ENCODE data around the gene ABHD16A. TPM values are rescaled to one million over a fixed set of nuclear protein-coding genes. Genes with fewer than 3 reads are reported as not detected.

The ABHD16A gene
- total and polyA plus RNA-seq, 2 of the 13 experiments (the other 11 are each of a cell fraction or from before 2014, with no cell fraction given) = 43.5 to 45.4 TPM

DNA sequence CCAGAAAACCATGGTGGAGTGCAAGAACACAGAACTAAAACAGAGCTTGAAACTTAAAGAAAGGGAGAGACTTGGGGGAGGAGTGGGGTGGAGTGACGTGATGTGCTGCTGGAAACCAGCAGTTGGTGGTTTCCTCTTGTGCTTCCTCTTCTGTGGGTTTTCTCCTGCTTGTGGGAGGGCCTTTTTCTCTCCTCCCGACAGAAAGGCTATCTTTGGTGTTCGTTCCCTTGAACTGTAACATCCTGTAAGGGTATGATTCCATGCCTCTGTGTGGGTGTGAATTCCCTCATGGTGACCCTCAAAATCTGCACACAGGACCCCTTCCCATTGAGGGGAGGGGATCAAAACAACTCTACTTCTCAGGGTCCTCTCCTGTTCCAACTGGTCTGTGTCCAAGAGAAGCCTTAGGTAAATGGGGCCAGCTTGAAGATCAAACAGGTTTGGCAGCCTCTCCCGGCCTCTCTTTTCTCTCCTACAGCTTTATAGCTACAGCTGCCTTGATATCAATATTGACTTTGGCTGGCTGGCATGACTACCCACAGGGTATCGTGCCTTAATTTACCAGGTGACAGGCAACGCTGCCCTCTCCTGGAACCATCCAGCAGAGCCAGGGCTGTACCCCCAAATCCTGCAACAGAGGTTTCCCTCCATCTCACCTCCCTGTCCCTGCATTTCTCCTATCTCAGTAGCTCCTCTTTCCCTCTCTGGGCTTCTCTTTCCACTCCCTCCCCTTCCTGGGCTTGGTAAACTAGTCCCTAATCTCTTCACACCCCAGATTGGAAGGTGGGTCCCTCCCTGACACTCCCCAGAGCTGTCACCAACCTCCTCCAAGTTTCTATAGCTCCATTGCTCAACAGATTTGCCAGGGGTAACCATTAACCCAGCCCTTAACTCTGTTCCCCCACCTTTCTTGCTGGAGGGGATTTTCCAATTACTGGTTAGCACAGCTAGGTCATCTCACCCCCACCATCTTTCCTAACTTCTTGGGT, 35.2 kb upstream of the ABHD16A start (continued):
- TF ChIP-seq, protein P1, sequence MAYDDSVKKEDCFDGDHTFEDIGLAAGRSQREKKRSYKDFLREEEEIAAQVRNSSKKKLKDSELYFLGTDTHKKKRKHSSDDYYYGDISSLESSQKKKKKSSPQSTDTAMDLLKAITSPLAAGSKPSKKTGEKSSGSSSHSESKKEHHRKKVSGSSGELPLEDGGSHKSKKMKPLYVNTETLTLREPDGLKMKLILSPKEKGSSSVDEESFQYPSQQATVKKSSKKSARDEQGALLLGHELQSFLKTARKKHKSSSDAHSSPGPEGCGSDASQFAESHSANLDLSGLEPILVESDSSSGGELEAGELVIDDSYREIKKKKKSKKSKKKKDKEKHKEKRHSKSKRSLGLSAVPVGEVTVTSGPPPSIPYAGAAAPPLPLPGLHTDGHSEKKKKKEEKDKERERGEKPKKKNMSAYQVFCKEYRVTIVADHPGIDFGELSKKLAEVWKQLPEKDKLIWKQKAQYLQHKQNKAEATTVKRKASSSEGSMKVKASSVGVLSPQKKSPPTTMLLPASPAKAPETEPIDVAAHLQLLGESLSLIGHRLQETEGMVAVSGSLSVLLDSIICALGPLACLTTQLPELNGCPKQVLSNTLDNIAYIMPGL (CRISPR knock-in tag; IDR thresholded peaks at IDR 0.05; ENCODE audit: borderline replicate concordance in 1 of 2, low read depth in 1 of 2) = peak; percentile 29 to 41; a peak in 1 of 4 replicates
- TF ChIP-seq, protein P2, sequence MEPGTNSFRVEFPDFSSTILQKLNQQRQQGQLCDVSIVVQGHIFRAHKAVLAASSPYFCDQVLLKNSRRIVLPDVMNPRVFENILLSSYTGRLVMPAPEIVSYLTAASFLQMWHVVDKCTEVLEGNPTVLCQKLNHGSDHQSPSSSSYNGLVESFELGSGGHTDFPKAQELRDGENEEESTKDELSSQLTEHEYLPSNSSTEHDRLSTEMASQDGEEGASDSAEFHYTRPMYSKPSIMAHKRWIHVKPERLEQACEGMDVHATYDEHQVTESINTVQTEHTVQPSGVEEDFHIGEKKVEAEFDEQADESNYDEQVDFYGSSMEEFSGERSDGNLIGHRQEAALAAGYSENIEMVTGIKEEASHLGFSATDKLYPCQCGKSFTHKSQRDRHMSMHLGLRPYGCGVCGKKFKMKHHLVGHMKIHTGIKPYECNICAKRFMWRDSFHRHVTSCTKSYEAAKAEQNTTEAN (CRISPR knock-in tag; conservative IDR thresholded peaks at IDR 0.05) = 0 out of 2 replicates have a peak, but pooled peaks have one; percentile 37
- TF ChIP-seq ZNF329 (CRISPR knock-in tag; IDR thresholded peaks at IDR 0.05; ENCODE audit: low read depth) (no peak), FOXP1 (IDR thresholded peaks at IDR 0.05) (no peak; the same call in 1 of the 2 replicates), FOXP1 (CRISPR knock-in tag; IDR thresholded peaks at IDR 0.05) (peak; percentile 95), ELF1 (CRISPR knock-in tag; IDR thresholded peaks at IDR 0.05) (peak; percentile 31; the same call in 1 of the 2 replicates), ZMYM4 (CRISPR knock-in tag; IDR thresholded peaks at IDR 0.05) (peak; percentile 62; the same call in 1 of the 2 replicates), ZNF577 (CRISPR knock-in tag; IDR thresholded peaks at IDR 0.05; ENCODE audit: borderline replicate concordance, low read depth) (0 out of 2 replicates have a peak, but pooled peaks have one; percentile 18), NCOR1 (IDR thresholded peaks at IDR 0.05; ENCODE audit: borderline replicate concordance, low read length) (peak; percentile 31; the same call in 1 of the 2 replicates)
- TF ChIP-seq, protein P3, sequence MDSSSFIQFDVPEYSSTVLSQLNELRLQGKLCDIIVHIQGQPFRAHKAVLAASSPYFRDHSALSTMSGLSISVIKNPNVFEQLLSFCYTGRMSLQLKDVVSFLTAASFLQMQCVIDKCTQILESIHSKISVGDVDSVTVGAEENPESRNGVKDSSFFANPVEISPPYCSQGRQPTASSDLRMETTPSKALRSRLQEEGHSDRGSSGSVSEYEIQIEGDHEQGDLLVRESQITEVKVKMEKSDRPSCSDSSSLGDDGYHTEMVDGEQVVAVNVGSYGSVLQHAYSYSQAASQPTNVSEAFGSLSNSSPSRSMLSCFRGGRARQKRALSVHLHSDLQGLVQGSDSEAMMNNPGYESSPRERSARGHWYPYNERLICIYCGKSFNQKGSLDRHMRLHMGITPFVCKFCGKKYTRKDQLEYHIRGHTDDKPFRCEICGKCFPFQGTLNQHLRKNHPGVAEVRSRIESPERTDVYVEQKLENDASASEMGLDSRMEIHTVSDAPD (CRISPR knock-in tag; IDR thresholded peaks at IDR 0.05) = peak; percentile 78; the same call in 1 of the 2 replicates
- TF ChIP-seq, protein P4, sequence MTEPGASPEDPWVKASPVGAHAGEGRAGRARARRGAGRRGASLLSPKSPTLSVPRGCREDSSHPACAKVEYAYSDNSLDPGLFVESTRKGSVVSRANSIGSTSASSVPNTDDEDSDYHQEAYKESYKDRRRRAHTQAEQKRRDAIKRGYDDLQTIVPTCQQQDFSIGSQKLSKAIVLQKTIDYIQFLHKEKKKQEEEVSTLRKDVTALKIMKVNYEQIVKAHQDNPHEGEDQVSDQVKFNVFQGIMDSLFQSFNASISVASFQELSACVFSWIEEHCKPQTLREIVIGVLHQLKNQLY (CRISPR knock-in tag; IDR thresholded peaks at IDR 0.05) = peak; percentile 80
- TF ChIP-seq, protein P5, sequence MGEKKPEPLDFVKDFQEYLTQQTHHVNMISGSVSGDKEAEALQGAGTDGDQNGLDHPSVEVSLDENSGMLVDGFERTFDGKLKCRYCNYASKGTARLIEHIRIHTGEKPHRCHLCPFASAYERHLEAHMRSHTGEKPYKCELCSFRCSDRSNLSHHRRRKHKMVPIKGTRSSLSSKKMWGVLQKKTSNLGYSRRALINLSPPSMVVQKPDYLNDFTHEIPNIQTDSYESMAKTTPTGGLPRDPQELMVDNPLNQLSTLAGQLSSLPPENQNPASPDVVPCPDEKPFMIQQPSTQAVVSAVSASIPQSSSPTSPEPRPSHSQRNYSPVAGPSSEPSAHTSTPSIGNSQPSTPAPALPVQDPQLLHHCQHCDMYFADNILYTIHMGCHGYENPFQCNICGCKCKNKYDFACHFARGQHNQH (CRISPR knock-in tag; IDR thresholded peaks at IDR 0.05) = peak; percentile 87; the same call in 1 of the 2 replicates
- TF ChIP-seq, protein P6, sequence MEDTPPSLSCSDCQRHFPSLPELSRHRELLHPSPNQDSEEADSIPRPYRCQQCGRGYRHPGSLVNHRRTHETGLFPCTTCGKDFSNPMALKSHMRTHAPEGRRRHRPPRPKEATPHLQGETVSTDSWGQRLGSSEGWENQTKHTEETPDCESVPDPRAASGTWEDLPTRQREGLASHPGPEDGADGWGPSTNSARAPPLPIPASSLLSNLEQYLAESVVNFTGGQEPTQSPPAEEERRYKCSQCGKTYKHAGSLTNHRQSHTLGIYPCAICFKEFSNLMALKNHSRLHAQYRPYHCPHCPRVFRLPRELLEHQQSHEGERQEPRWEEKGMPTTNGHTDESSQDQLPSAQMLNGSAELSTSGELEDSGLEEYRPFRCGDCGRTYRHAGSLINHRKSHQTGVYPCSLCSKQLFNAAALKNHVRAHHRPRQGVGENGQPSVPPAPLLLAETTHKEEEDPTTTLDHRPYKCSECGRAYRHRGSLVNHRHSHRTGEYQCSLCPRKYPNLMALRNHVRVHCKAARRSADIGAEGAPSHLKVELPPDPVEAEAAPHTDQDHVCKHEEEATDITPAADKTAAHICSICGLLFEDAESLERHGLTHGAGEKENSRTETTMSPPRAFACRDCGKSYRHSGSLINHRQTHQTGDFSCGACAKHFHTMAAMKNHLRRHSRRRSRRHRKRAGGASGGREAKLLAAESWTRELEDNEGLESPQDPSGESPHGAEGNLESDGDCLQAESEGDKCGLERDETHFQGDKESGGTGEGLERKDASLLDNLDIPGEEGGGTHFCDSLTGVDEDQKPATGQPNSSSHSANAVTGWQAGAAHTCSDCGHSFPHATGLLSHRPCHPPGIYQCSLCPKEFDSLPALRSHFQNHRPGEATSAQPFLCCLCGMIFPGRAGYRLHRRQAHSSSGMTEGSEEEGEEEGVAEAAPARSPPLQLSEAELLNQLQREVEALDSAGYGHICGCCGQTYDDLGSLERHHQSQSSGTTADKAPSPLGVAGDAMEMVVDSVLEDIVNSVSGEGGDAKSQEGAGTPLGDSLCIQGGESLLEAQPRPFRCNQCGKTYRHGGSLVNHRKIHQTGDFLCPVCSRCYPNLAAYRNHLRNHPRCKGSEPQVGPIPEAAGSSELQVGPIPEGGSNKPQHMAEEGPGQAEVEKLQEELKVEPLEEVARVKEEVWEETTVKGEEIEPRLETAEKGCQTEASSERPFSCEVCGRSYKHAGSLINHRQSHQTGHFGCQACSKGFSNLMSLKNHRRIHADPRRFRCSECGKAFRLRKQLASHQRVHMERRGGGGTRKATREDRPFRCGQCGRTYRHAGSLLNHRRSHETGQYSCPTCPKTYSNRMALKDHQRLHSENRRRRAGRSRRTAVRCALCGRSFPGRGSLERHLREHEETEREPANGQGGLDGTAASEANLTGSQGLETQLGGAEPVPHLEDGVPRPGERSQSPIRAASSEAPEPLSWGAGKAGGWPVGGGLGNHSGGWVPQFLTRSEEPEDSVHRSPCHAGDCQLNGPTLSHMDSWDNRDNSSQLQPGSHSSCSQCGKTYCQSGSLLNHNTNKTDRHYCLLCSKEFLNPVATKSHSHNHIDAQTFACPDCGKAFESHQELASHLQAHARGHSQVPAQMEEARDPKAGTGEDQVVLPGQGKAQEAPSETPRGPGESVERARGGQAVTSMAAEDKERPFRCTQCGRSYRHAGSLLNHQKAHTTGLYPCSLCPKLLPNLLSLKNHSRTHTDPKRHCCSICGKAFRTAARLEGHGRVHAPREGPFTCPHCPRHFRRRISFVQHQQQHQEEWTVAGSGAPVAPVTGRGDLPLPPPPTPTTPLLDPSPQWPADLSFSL (CRISPR knock-in tag; IDR thresholded peaks at IDR 0.05) = peak; percentile 73; the same call in 1 of the 2 replicates
